Activated T-cell treated with anti-CD3 and anti-CD28 coated beads for 1 hour (primary cell): ENCODE results near the gene TMEM63C.
"Not testable (repeated sequence)": the region's sequence is repeated elsewhere in the genome, so short reads cannot be mapped to it uniquely, and the experiment has no call there.

Source experiments
- DNase-seq: peaks from one replicate; pipeline ENCODE4 v3.0.0-alpha.2; 2020; ENCODE audit warnings: low read depth

The TMEM63C gene

GRCh38 chr14:77157740-77158139 is 23.9 kb upstream of the TMEM63C start:
- DNase-seq = no peak

- DNase-seq = no peak
These were observed 23.3 kb upstream of the TMEM63C start for GRCh38 chr14:77158175-77158881.

GRCh38 chr14:77158882-77159255 is 22.7 kb upstream of the TMEM63C start:
- DNase-seq = no peak

DNA sequence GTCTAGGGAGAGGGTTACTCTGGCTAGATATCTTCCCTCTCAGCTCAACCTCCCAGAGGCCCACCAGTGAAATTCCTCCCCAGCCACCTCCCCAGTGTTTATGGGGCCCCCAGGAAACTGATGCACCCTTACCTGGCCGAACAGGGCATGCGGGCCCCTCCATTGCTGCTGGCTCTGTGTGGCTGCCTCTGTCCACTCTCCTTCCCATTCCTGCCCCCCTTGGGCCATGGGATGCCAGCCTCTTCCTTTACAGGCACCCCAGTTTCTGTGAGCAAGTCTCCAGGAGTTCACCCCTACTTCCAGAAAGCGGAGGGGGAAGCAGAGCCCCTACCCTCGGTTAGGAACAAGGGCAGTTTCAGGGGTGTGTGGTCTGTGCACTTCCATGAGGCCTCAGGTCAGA is 20.6 kb upstream of the TMEM63C start:
- DNase-seq = no peak

- DNase-seq = no peak
These were observed 11.6 kb upstream of the TMEM63C start for GRCh38 chr14:77170045-77170444.

DNA sequence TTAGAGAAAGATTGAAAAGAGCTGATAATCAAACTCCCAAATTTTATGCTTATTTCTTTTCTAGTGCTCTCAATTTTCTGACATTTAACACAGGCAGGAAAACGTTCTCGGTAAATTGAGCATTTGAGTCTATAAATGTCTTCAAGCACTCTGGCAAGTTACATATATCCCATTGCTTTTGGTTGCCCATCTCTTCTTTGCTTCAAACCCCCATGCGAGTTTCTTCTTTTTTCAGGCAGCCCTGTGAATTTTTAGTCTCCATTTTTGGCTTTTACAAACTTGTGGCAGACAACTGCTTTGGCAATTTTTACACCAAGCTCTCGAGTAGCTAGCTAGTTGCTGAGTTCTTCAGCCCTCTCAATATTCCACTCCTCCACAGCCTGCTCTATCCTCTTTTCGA is 8.7 kb upstream of the TMEM63C start:
- no peak for DNase-seq

DNA sequence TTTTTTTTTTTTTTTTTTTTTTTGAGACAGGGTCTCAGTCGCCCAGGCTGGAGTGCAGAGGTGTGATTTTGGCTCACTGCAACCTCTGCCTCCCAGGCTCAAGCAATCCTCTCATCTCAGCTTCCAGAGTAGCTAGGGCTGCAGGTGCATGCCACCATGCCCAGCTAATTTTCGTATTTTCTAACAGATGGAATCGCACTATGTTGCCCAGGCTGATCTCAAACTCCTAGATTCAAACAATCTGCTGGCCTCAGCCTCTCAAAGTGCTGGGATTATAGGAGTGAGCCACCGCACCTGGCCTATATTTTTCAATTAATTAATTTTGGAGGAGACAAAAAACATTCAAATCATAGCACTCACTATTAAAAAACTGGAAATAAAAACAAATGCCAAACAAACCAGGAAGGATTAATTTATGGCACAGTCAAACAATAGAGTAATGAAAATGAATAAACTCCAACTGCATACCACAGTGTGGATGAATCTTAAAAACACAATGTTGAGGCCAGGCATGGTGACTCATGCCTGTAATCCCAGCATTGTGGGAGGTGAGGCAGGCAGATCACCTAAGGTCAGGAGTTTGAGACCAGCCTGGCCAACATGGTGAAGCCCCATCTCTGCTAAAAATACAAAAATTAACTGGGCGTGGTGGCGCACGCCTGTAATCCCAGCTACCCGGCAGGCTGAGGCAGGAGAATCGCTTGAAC is 7.5 kb upstream of the TMEM63C start:
- DNase-seq = not testable (repeated sequence)

DNA sequence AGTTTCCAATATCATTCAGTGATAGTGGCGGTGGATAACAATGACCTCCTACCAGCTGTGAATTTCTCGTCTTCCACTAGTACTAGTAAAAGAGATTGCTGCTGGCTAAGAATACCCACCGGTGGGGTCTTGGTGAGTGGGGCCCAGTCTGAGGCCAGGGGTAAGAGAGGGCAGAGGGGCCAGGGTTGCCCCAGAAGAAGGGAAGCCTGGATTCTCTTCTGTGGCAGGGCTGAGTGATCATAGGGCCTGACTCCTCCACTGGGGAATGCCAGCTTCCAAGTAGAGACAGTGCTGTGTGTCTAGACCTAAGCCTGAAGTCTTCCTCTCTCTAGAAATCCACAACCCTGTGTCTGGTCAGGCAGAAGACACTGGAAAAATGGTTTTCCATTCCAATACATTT is 5.8 kb upstream of the TMEM63C start:
- no peak for DNase-seq

- no peak for DNase-seq
These were observed 3.9 kb upstream of the TMEM63C start for GRCh38 chr14:77177702-77178101.

DNA sequence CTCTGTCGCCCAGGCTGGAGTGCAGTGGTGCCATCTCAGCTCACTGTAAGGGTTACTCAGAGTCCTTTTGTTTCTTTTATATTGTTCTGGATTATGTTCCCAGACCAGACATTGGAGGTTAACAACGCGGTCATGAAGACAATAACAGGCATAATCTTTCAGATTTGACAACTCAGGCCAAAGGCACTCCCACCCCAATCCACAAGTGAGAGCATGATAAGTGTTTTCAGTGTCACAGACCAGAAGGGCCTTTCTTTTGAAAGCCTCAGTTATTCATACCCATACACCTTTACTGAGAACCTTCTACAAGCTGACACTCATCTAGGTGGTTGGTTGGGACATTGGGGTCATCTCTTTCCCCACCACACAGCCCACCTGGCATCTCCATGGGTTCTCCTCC is 2.9 kb upstream of the TMEM63C start:
- no peak for DNase-seq

DNA sequence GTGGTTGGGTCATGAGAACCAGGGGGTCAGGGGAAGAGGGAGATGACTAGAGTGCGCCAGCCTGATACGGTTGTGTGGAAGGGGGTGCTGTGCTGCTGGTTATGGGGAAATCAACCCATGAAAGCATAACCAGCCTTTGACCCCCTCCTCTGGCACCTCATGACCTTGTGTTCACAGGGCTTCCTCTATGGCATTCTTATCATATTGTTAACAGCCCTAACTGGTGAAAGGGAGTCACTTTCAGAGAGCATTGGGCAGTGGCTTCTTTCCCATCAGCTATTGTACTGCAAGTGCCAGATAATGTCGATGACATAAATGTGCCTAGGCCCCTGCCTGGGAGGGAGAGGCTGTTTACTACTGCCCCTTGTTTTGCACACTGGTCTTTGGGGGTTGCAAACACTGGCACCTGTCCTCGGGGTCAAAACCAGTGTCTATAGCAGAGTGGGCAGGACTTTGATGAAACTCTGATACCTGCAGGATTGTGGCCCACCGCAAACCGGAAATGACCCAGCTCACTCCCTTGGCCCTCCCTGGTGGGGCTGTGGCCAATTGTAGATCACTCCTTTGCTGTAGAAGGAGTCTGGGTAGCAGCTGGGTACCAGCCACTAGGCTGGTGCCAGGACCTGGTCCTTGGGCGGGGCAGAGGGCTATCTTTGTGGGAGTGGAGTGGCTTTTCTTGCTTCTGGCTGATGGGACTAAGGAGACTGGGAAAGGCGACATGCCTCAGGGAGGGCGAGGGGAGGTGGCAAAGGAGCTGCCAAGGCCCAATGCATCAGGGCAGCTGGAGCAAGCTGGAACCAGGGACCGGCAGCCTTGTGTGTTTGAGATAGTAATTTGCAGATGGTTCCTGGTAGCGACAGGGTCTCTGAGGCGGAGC is 634 bp upstream of the TMEM63C start:
- no peak for DNase-seq

DNA sequence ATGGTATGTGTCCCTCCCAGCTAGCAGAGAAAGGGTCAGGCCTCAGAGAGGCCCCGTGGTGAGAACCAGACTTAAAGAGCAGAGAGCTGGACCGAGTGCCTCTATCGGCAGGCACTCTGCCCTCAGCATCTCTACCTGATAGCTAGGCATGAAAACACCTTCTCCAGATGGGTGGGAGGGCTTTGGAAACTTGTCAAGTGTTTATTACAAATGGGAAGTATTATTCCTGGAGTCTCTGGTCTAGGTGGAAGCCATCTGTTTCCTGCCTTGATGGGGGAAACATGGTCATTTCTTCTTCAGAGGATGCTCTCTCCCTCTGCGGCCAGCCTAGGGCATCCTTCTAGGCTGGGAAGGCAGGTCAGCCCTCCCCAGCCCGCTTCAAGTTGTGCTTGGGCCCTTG is 2.3 kb downstream of the TMEM63C start:
- no peak for DNase-seq

DNA sequence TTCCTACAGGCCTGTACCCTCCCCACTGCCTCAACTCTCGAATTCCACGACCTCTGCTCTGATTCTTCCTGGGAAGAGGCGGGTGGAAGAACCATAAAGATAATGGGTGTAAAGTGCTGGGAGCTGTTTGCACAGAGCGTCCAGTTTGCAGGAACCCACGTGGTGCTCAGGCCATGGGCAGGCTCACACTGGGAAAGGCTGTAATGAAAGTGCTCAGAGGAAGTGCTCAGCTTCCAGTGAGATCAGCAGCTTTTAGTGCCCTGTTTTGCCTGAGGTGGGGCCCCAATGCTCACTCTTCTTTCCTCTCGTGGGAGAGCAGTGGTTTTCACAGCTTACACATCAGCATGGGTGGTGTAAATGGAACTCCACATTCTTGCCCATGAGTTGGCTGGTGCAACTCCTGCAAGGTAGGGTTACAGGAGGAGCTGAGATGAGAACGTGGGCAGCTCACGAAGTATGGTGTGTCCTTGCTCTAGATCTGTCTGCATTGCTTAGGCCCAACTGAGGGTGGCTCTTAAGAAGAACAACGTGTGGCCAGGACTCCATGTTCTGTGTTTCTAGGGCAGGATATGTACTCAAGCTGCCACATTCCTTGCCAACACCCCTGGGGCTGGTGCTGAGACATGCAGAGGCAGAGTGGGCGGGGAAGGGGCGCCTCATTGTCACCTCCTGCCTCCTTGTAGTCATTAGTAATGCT is 2.9 kb downstream of the TMEM63C start:
- no peak for DNase-seq

- DNase-seq = no peak
These were observed 3.5 kb downstream of the TMEM63C start for GRCh38 chr14:77185093-77185465.

GRCh38 chr14:77186911-77187648 is 5.5 kb downstream of the TMEM63C start:
- no peak for DNase-seq

DNA sequence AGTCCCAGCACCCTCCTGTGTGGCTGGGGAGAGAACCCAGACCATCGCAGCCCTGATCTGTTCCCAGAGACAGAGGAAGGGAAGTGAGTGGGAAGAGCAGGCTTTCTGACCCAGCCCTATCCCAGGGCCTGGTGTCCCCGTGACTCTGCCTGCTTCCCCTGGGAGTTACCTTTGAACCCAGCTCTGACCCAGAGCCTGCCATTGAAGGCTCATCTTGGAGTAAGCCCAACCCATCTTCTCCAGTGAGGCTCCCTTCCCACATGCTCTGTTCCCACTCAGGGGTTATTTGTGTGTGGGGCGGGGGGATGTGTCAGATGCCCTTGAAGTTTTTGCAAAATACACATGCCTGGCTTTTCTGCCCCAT is 6.0 kb downstream of the TMEM63C start:
- DNase-seq = no peak

GRCh38 chr14:77189479-77189878 is 7.9 kb downstream of the TMEM63C start:
- no peak for DNase-seq

GRCh38 chr14:77190977-77191376 is 9.4 kb downstream of the TMEM63C start:
- DNase-seq = no peak

DNA sequence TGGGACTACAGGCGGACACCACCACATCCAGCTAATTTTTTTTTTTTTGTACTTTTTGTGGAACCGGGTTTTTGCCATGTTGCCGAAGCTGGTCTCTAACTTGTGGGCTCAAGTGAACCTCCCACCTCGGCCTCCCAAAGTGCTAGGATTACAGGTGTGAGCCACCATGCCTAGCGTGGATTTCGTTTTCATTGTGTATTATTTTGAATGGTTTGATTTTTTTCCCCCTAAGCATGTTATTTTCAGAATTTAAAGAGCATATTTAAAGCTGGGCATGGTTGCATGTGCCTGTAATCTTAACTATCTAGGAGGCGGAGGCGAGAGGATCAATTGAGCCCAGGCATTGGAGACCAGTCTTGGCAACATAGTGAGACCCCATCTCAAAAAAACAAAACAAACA is 13.1 kb downstream of the TMEM63C start:
- no peak for DNase-seq

- no peak for DNase-seq
These were observed 14.2 kb downstream of the TMEM63C start for GRCh38 chr14:77195766-77196165.

DNA sequence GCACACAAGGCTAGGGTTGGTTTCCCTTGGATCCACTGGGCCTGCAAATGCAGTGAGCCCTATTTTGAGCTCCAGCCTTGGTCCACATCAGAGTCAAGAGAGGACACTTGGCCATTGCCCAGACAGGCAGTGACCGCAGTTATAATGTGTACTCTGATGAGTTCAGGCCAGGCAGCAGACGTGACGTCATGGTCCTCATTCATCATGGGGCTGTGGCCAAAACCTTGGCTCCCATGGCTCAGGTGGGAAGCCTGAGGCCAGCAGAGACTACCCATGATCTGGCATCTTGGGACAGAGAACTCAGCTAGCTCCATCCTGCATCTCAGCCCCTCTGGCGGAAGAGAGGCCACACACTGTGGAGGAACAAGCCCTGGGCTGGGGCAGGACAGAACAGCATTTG is 16.4 kb downstream of the TMEM63C start:
- no peak for DNase-seq

DNA sequence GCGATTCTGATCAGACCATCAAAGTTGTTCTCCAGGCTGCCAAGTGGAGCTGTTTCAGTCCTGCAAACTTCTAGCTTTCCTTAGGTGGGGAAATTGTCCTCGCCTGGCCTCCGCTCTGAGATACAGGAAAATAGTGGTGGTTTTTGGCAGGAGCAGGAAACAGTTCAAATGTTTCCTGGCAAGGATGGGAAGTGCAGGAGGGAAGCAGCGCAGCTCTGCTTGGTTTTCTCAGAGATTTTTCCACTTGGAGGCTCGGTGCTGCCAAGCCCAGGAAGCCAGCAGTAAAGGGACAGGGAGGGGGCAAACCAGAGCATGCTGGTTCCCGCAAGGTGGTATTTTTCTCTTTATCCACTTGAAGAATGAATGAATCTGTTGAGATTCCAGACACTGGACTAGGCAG is 17.0 kb downstream of the TMEM63C start:
- no peak for DNase-seq
